Panc1 (cell line): ENCODE results near the gene LACRT. TPM values are rescaled to one million over a fixed set of nuclear protein-coding genes. Genes with fewer than 3 reads are reported as not detected.
"Not testable (repeated sequence)": the region's sequence is repeated elsewhere in the genome, so short reads cannot be mapped to it uniquely, and the experiment has no call there.

Experiments
- ATAC-seq: fragments of 200-7000 bp; cut with Tn5 transposase; 2 replicates; pipeline ENCODE4 v1.9.1; 2020; ENCODE audit warnings: mild to moderate bottlenecking, moderate library complexity
- BruUV-seq: library from RNA; stranded (reverse); fragments of 400-500 nt; replicated peaks from 2 replicates; lab custom pipeline; 2021; lab: Mats Ljungman, UMichigan
- CTCF ChIA-PET: fragments of 300-600 bp; sonication (Branson Sonifier 250); formaldehyde crosslinking; loops from one replicate; lab custom pipeline; 2022; ENCODE audit warnings: antibody characterized with exemption; lab: Charles Lee
- POLR2A ChIA-PET: fragments of 300-600 bp; sonication (Branson Sonifier 250); formaldehyde crosslinking; loops from one replicate; lab custom pipeline; 2022; ENCODE audit warnings: antibody characterized with exemption; lab: Charles Lee
- DNase-seq: peaks from one replicate; pipeline ENCODE4 v3.0.0-alpha.2; 2010; ENCODE audit warnings: low read depth, low spot score
- H3K27ac ChIP-seq: 2 replicates; pipeline ENCODE4 v1.5.1; 2011; ENCODE audit warnings: mild to moderate bottlenecking, low read length, inconsistent platforms
- H3K27me3 ChIP-seq: fragments of 200-500 bp; sonication (Bioruptor generic); 2 replicates; pipeline ENCODE4 v1.6.0; 2014; ENCODE audit warnings: low read length, inconsistent platforms; ENCODE audit not compliant: control insufficient read depth, insufficient read depth
- H3K36me3 ChIP-seq: fragments of 200-500 bp; sonication (Bioruptor generic); 2 replicates; pipeline ENCODE4 v1.5.1; 2014; ENCODE audit warnings: inconsistent platforms, mild to moderate bottlenecking, low read length, moderate library complexity; ENCODE audit not compliant: control insufficient read depth, insufficient read depth
- H3K4me1 ChIP-seq: 2 replicates; pipeline ENCODE4 v1.5.1; 2011; ENCODE audit warnings: inconsistent platforms, mild to moderate bottlenecking, low read length, moderate library complexity; ENCODE audit not compliant: control insufficient read depth, insufficient read depth
- H3K4me3 ChIP-seq, 2 experiments: 2 replicates each; pipeline ENCODE4 v1.5.1; 2011 to 2012; ENCODE audit warnings: low read depth in 2 of 2, low read length in 2 of 2, mild to moderate bottlenecking in 2 of 2, inconsistent platforms in 1 of 2, moderate library complexity in 1 of 2
- H3K9me3 ChIP-seq: fragments of 200-500 bp; sonication (Bioruptor generic); 2 replicates; pipeline ENCODE4 v1.5.1; 2014; ENCODE audit warnings: low read depth, mild to moderate bottlenecking, inconsistent platforms, low read length, moderate library complexity; ENCODE audit not compliant: control insufficient read depth, insufficient read depth
- CTCF ChIP-seq: fragments of 450-650 bp; IDR thresholded peaks from 2 replicates; pipeline ENCODE4 v1.5.1; 2017; ENCODE audit warnings: mild to moderate bottlenecking
- POLR2AphosphoS5 ChIP-seq: IDR thresholded peaks from 2 replicates; pipeline ENCODE4 v1.6.1; 2012; ENCODE audit warnings: mild to moderate bottlenecking, low read depth, low read length, moderate library complexity
- SIN3A ChIP-seq: IDR thresholded peaks from 2 replicates; pipeline ENCODE4 v1.6.1; 2012; ENCODE audit warnings: low read depth, mild to moderate bottlenecking, low read length, moderate library complexity, borderline replicate concordance; ENCODE audit not compliant: insufficient read depth
- TCF7L2 ChIP-seq: IDR thresholded peaks from 2 replicates; pipeline ENCODE4 v1.6.1; 2011; ENCODE audit warnings: mild to moderate bottlenecking, low read depth, low read length, inconsistent platforms
- in situ Hi-C: cut with HindIII; loops from 2 replicates; pipeline ENCODE4 v1.10.0; 2016; ENCODE audit warnings: low sequenced_read_pairs, low pct_unique_long_range_greater_than_20kb
- intact Hi-C: fragments of 100-400 bp; cut with micrococcal nuclease; formaldehyde crosslinking; loops from one replicate; pipeline ENCODE4 v1.10.0; 2022; ENCODE audit not compliant: unreplicated experiment
- total RNA-seq: library from RNA; stranded (reverse); gene quantifications from one replicate; pipeline ENCODE4 v1.2.1, GENCODE V29; 2021; ENCODE audit not compliant: unreplicated experiment
- TF ChIP-seq, protein P1 (sequence below), 2 experiments: IDR thresholded peaks; 2 replicates each; pipeline ENCODE4 v1.6.1; 2011 to 2012; ENCODE audit warnings: low read depth in 2 of 2, control low read depth in 1 of 2, low read length in 1 of 2, mild to moderate bottlenecking in 1 of 2, moderate library complexity in 1 of 2; ENCODE audit not compliant: insufficient read depth in 1 of 2

LACRT gene
- total RNA-seq, 1 experiment from 2014 or later = not detected

DNA sequence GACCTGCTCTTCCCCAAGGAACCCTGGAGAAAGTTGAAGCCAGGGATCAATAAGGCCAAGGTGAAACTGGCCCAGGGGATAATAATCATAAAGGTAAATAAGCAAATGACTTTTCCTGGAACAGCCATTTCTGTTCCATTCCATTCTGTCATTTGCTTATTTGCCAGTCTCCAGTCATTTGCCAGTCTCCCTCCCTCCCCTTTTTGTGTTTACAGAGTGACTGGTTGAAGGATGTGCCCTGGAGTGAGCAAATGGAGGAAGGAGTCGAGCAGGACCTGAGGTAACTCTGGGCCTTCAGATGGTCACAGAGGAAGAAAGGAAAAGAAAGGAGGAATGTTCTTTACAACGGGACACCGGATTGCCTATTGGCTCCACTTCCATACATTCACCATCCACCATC is 31.3 kb upstream of the LACRT start:
- in situ Hi-C loops (no loop called here), intact Hi-C loops (no loop called here)
- DNase-seq = no peak
- H3K4me3 ChIP-seq = no peak overlapping the region
- H3K36me3 ChIP-seq = no peaks in the 10 kb centered on the region
- ChIA-PET CTCF (no interaction called here), POLR2A (no interaction called here)
- H3K4me1 ChIP-seq = no peaks in the 10 kb centered on the region
- TF ChIP-seq POLR2AphosphoS5 = no peak
- TF ChIP-seq CTCF = no peak
- TF ChIP-seq TCF7L2 = no peak
- TF ChIP-seq SIN3A = no peak
- TF ChIP-seq, protein P1, sequence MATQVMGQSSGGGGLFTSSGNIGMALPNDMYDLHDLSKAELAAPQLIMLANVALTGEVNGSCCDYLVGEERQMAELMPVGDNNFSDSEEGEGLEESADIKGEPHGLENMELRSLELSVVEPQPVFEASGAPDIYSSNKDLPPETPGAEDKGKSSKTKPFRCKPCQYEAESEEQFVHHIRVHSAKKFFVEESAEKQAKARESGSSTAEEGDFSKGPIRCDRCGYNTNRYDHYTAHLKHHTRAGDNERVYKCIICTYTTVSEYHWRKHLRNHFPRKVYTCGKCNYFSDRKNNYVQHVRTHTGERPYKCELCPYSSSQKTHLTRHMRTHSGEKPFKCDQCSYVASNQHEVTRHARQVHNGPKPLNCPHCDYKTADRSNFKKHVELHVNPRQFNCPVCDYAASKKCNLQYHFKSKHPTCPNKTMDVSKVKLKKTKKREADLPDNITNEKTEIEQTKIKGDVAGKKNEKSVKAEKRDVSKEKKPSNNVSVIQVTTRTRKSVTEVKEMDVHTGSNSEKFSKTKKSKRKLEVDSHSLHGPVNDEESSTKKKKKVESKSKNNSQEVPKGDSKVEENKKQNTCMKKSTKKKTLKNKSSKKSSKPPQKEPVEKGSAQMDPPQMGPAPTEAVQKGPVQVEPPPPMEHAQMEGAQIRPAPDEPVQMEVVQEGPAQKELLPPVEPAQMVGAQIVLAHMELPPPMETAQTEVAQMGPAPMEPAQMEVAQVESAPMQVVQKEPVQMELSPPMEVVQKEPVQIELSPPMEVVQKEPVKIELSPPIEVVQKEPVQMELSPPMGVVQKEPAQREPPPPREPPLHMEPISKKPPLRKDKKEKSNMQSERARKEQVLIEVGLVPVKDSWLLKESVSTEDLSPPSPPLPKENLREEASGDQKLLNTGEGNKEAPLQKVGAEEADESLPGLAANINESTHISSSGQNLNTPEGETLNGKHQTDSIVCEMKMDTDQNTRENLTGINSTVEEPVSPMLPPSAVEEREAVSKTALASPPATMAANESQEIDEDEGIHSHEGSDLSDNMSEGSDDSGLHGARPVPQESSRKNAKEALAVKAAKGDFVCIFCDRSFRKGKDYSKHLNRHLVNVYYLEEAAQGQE (IDR thresholded peaks at IDR 0.05; ENCODE audit: insufficient read depth in 1 of 2, low read depth in 2 of 2, low read length in 1 of 2) = no peak
- H3K27ac ChIP-seq = no peak overlapping the region
- no TSS peak for BruUV-seq
- ATAC-seq = no peak
- H3K27me3 ChIP-seq = peaks cover 4% of the 10 kb centered on the region; the same call in 1 of the 2 replicates
- H3K9me3 ChIP-seq = no peaks in the 10 kb centered on the region

DNA sequence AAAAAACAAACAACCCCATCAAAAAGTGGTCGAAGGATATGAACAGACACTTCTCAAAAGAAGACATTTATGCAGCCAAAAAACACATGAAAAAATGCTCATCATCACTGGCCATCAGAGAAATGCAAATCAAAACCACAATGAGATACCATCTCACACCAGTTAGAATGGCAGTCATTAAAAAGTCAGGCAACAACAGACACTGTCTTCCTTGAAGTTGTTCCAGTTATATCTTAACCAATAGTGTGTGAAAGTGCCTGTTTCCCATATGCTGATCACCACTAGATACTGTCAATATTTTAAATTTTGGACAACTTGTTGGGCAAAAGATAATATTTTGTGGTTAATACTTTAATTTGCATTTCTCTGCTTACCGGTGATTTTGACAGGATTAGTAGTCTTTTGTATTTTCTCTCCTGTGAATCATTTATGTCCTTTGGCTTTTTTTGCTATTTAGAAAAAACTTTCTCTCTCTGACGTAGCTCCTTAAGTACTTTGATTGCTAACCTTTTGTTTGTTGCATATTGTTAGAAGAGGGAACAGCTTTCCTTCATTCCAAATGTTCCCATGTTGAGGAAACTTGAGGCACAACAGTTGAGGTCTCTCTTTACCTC is 30.4 kb upstream of the LACRT start:
- DNase-seq, CTCF ChIA-PET, H3K4me3 ChIP-seq, H3K36me3 ChIP-seq, BruUV-seq, POLR2A ChIA-PET, in situ Hi-C loops, H3K4me1 ChIP-seq, intact Hi-C loops, H3K9me3 ChIP-seq, ATAC-seq, H3K27me3 ChIP-seq, H3K27ac ChIP-seq: not testable (repeated sequence)

DNA sequence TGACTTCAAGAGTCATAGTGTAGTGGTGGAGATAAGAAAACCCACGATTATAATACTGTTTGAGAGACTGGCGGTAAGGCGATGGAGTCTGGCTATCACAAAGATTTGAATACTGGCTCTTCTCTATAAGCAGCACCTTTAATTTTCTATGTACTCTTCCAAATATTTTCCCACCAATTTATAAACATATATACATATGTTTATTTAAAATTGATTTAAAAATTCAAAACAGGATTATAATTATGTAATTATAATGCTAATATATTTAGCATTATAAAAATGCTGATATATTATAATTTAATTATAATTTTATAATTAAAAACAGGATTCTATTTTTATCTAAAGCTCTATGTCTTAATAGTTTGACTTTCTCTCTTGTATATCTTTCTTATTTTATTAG is 28.9 kb upstream of the LACRT start:
- intact Hi-C loops = no loop called here
- ATAC-seq = no peak
- CTCF ChIA-PET = no interaction called here
- Histone ChIP-seq H3K27ac (no peak overlapping the region), H3K4me1 (no peaks in the 10 kb centered on the region), H3K4me3 (no peak overlapping the region), H3K9me3 (no peaks in the 10 kb centered on the region), H3K36me3 (no peaks in the 10 kb centered on the region), H3K27me3 (no peaks in the 10 kb centered on the region)
- POLR2A ChIA-PET = no interaction called here
- no TSS peak for BruUV-seq
- in situ Hi-C loops = no loop called here
- no peak for DNase-seq
- TF ChIP-seq SIN3A (no peak), POLR2AphosphoS5 (no peak), CTCF (no peak), TCF7L2 (no peak)
- TF ChIP-seq, protein P1 (IDR thresholded peaks at IDR 0.05; ENCODE audit: insufficient read depth in 1 of 2, low read depth in 2 of 2, low read length in 1 of 2) = no peak
